Left cardiac atrium (tissue), 4 donors: ENCODE results near the gene GPR161. TPM values are rescaled to one million over a fixed set of nuclear protein-coding genes. Genes with fewer than 3 reads are reported as not detected.

Source experiments
- ATAC-seq, 2 donors: fragments of 200-7000 bp; cut with Tn5 transposase; one replicate each; pipeline ENCODE4 v1.9.1; 2020; ENCODE audit warnings: mild to moderate bottlenecking in 2 of 2, moderate library complexity in 2 of 2
- DNase-seq: peaks from one replicate; pipeline ENCODE4 v3.0.0-alpha.2; 2020
- intact Hi-C, 2 donors: fragments of 100-400 bp; cut with DNase I; formaldehyde crosslinking; loops; one replicate each; pipeline versions ENCODE4 v1.14.1 to v1.15.1; 2022 to 2023
- total RNA-seq, 2 donors: library from RNA; stranded (reverse); fragmentation: NEBNext Ultra II Directional; extraction: Animal tissue kit (Norgen Biotek cat#: 25700); gene quantifications; one replicate each; pipeline ENCODE4 v1.2.1, GENCODE V29; 2021
- donor health status: DM: no; HTN: yes; CAD: no.
- donor health status: DM: no; HTN: yes; CAD: no; lungs with severe emphysema.
- donor health status: DM: yes; HTN: yes; CAD: no.
- donor health status: Dilated cardiomyopathy.

The GPR161 gene
- total RNA-seq, 2 donors from 2014 or later, result 4.8 to 6.0 TPM

- intact Hi-C loops, result no loop called here
- ATAC-seq (no peak), DNase-seq (no peak)
These were observed 44.0 kb downstream of the GPR161 start for GRCh38 chr1:168092566-168093355.

GRCh38 chr1:168091720-168092550, 44.8 kb downstream of the GPR161 start:
- ATAC-seq (no peak), DNase-seq (no peak)
- intact Hi-C loops, result no loop called here

GRCh38 chr1:168091063-168091462, 45.7 kb downstream of the GPR161 start:
- DNase-seq (no peak), ATAC-seq (no peak)
- intact Hi-C loops, result no loop called here

- no peak for ATAC-seq
- intact Hi-C loops, result no loop called here
- DNase-seq, result no peak
These were observed 46.3 kb downstream of the GPR161 start for GRCh38 chr1:168090395-168090794.

- no peak for DNase-seq
- intact Hi-C loops, result loop anchor here in 1 of 2 donors (10.0 kb wide), 1 partner anchor 55 kb away; no protein-coding TSS in a partner anchor
- ATAC-seq, result no peak
These were observed 46.8 kb downstream of the GPR161 start for GRCh38 chr1:168089979-168090337.

- ATAC-seq, result no peak
- no peak for DNase-seq
- intact Hi-C loops, result loop anchor here in 1 of 2 donors (10.0 kb wide), 1 partner anchor 55 kb away; no protein-coding TSS in a partner anchor
These were observed 47.3 kb downstream of the GPR161 start for GRCh38 chr1:168089326-168089978.

GRCh38 chr1:168088511-168089325, 48.0 kb downstream of the GPR161 start:
- DNase-seq (no peak), ATAC-seq (no peak)
- intact Hi-C loops, result loop anchor here in 1 of 2 donors (10.0 kb wide), 1 partner anchor 56 kb away; no protein-coding TSS in a partner anchor

GRCh38 chr1:168087696-168088095, 49.0 kb downstream of the GPR161 start:
- intact Hi-C loops, result loop anchor here in 1 of 2 donors (10.0 kb wide), 1 partner anchor 57 kb away; no protein-coding TSS in a partner anchor
- DNase-seq (no peak), ATAC-seq (no peak)

GRCh38 chr1:168086438-168086837, 50.3 kb downstream of the GPR161 start:
- no peak for DNase-seq
- intact Hi-C loops, result loop anchor here in 1 of 2 donors (10.0 kb wide), 1 partner anchor 58 kb away; no protein-coding TSS in a partner anchor
- ATAC-seq, result no peak

GRCh38 chr1:168085401-168085872, 51.3 kb downstream of the GPR161 start:
- intact Hi-C loops, result loop anchor here in 1 of 2 donors (10.0 kb wide), 1 partner anchor 59 kb away; no protein-coding TSS in a partner anchor
- peak; percentile 64 for DNase-seq
- ATAC-seq, result peak; percentile 64 to 78

GRCh38 chr1:168084396-168085231, 52.1 kb downstream of the GPR161 start:
- ATAC-seq (peak; percentile 58 to 60), DNase-seq (peak; percentile 71)
- intact Hi-C loops, result loop anchor here in 1 of 2 donors (10.0 kb wide), 1 partner anchor 60 kb away; no protein-coding TSS in a partner anchor

- no peak for ATAC-seq
- intact Hi-C loops, result loop anchor here in 1 of 2 donors (10.0 kb wide), 1 partner anchor 61 kb away; no protein-coding TSS in a partner anchor
- no peak for DNase-seq
These were observed 53.0 kb downstream of the GPR161 start for GRCh38 chr1:168083456-168084325.

GRCh38 chr1:168082008-168082876, 54.5 kb downstream of the GPR161 start:
- intact Hi-C loops, result loop anchor here in 1 of 2 donors (10.0 kb wide), 1 partner anchor 63 kb away; no protein-coding TSS in a partner anchor
- ATAC-seq (peak; percentile 51 to 69), DNase-seq (peak; percentile 73)

GRCh38 chr1:168081373-168082007, 55.2 kb downstream of the GPR161 start:
- intact Hi-C loops, result loop anchor here in 1 of 2 donors (10.0 kb wide), 1 partner anchor 63 kb away; no protein-coding TSS in a partner anchor
- ATAC-seq (peak in 1 of 2 donors; percentile 8), DNase-seq (no peak)

GRCh38 chr1:168079761-168080160, 57.0 kb downstream of the GPR161 start:
- ATAC-seq (no peak), DNase-seq (no peak)
- intact Hi-C loops, result loop anchor here in 1 of 2 donors (10.0 kb wide), 1 partner anchor 65 kb away; no protein-coding TSS in a partner anchor
